GM18526 (cell line): ENCODE measurements around the gene SPRR3.

Source experiments
- POLR2A ChIP-seq: IDR thresholded peaks from 3 replicates; pipeline ENCODE4 v1.6.1; 2011; ENCODE audit not compliant: insufficient read length; ENCODE audit errors: extremely low read depth

SPRR3 gene

DNA sequence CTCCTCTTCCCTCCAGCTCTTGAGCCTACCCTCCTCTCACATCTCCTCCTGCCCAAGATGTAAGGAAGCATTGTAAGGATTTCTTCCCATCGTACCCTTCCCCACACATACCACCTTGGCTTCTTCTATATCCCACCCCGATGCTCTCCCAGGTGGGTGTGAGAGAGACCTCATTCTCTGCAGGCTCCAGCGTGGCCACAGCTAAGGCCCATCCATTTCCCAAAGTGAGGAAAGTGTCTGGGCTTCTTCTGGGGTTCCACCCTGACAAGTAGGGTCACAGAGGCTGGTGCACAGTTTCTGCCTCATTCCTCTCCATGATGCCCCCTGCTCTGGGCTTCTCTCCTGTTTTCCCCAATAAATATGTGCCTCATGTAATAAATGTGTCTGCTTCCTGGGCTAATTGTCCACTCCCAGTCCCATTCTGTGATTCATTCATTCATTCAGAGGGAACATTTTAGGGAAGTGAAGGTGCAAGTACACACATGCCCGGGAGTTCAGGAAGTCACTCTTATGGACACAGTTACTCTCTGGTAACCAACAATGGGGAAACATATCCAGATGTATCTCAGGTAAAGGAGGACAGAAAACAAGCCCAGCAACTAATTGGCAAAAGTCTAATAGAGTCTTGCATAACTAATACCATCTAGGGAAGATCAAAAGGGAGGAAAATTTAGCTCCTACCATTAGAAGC is 29.2 kb upstream of the SPRR3 start:
- TF ChIP-seq POLR2A = no peak

GRCh38 chr1:152976688-152977087 is 24.9 kb upstream of the SPRR3 start:
- no peak for TF ChIP-seq POLR2A

DNA sequence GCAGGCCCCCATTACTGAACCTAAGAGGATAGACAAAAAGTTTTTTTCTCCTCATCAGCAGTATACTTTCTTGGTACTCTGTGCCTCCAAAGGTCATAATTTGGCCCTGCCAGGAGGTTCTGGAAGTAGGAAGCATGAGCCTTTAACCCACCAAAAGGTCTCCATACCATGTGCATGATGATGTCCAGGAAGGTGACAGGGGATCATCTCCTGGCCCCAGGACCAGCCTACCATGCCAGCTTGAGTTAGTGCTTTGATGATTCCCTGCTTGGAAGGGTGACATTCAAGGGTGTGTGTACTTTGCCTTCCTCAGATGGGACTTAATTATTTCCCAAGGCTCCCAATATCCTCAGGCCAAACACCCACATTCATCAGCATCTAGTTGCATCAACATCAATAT is 23.9 kb upstream of the SPRR3 start:
- TF ChIP-seq POLR2A = no peak

DNA sequence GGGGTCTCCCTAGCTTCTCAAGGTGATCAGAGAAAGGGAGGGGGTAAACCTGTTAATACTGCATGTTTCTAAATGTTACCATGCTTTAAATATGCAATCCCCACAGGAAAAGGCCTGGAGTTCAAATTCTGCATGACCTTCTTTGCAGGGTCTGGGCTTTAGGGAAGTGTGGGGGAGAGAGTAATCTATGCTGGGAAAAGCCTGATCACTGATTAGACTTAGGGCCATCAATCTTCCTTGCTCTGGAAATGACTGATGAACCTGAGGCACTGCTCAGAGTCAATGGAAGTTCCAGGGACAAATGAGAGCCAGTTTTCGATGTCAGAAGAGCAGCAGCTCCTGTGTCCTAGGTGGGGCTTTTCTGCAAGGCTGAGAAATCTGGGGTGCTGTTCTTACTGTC is 20.9 kb upstream of the SPRR3 start:
- no peak for TF ChIP-seq POLR2A

DNA sequence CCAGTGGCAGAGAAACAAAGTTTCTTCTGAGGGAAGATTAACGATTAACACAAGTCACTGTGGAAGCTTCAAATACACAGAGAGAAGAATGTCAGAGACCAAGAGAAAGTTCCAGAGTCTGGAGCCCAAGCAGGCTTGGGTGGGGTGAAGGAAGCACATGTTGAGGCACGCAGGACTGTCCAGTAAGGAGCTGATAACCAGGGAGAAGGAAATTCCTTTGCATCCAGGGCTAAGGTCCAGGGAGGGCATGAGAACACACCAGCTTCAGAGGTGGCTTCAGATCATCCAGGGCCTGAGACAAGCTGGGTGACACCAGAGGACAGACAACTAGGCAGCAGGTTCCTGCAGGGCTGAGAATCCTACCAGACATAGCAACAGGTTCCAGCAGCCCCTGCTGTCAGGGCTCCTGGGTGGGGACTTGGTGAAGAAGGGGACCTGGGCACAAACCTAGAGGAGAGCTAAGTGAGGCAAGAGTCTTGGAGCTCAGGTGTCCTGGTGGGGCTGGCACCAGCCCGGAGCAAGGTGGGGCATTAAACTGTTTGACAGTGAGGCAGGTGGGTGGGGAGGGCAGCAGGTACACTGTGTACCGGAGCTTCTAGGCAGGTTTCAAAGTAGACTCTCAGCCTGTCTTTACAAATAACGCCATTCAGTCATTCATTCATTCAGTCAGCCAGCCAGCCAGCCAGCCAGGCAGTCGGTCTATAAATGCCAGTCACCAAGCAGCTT is 20.2 kb upstream of the SPRR3 start:
- no peak for TF ChIP-seq POLR2A

GRCh38 chr1:152982076-152982475 is 19.5 kb upstream of the SPRR3 start:
- TF ChIP-seq POLR2A = no peak

GRCh38 chr1:152983234-152983633 is 18.3 kb upstream of the SPRR3 start:
- no peak for TF ChIP-seq POLR2A

GRCh38 chr1:152983743-152984142 is 17.8 kb upstream of the SPRR3 start, which contains the start of gene SPRR1A:
Gene SPRR1A (plus strand): TSS chr1:152984081. CDS start chr1:152985231, 1,150 bp downstream.
- no peak for TF ChIP-seq POLR2A

DNA sequence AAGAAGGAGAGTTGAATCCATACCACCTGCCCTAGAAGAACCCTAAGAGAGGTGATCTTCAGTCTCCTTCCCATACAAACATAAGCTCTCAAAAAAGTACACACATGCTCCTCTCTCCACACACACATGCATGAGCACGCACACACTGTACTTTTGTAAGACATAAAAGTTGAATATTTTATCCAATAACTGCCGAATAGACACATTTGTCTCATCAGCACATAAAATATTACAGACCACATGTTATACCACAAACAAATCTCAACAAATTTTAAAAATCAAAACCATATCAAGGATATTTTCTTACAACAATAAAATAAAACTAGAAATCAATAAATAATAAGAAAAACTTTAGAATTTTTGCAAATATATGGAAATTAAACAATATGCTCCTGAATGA is 15.0 kb upstream of the SPRR3 start:
- no peak for TF ChIP-seq POLR2A

GRCh38 chr1:152993186-152993585 is 8.4 kb upstream of the SPRR3 start:
- TF ChIP-seq POLR2A = no peak

- TF ChIP-seq POLR2A = no peak
These were observed 5.7 kb upstream of the SPRR3 start for GRCh38 chr1:152995842-152996241.

GRCh38 chr1:152996633-152997400 is 4.7 kb upstream of the SPRR3 start:
- no peak for TF ChIP-seq POLR2A

- no peak for TF ChIP-seq POLR2A
These were observed 3.6 kb upstream of the SPRR3 start for GRCh38 chr1:152997901-152998300.

- no peak for TF ChIP-seq POLR2A
These were observed 3.1 kb upstream of the SPRR3 start for GRCh38 chr1:152998476-152998875.

DNA sequence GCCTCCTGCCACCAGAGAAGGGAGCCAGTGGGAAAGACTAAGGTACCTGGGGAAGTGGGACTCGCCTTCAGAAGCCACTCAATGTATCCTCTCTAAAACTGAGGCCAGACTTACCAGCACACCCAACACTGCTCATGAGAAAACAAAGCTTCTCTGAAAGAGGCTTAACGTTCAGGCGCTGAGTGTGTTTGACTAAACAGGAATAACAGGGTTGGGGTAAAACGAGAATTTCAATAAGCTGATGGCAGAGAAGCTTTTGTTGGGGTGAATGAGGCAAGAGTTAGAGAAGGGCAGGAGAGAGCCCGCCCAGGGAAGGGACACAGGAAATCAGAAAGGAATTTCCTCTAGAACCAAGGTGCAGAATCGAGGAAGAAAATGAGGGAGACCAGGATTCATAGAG is 1.7 kb upstream of the SPRR3 start:
- TF ChIP-seq POLR2A = no peak

GRCh38 chr1:153000294-153000693 is 1.3 kb upstream of the SPRR3 start:
- no peak for TF ChIP-seq POLR2A
